TTC549 (cell line): Measurements from ENCODE around the gene REEP6.
"Not testable (repeated sequence)": the region's sequence is repeated elsewhere in the genome, so short reads cannot be mapped to it uniquely, and the experiment has no call there.

Experiments used
- FAIRE-seq: peaks from 2 replicates; lab custom pipeline; 2012; peaks lifted over from hg19 to GRCh38; lab: Jason Lieb, UNC

REEP6 gene

GRCh38 chr19:1491849-1492170, 829 bp downstream of the REEP6 start:
- FAIRE-seq = no peak

- FAIRE-seq = no peak
Measured at GRCh38 chr19:1492474-1493006, 1.6 kb downstream of the REEP6 start.

GRCh38 chr19:1494115-1494815, 3.3 kb downstream of the REEP6 start:
- no peak for FAIRE-seq

GRCh38 chr19:1495051-1495798, 4.2 kb downstream of the REEP6 start:
- FAIRE-seq = no peak

GRCh38 chr19:1495799-1496713, 5.1 kb downstream of the REEP6 start:
- no peak for FAIRE-seq

GRCh38 chr19:1496714-1497577, 6.0 kb downstream of the REEP6 start:
- no peak for FAIRE-seq

- no peak for FAIRE-seq
Measured at GRCh38 chr19:1497578-1498235, 6.7 kb downstream of the REEP6 start.

GRCh38 chr19:1499231-1499630, 8.2 kb downstream of the REEP6 start:
- FAIRE-seq = not testable (repeated sequence)

- FAIRE-seq = no peak
Measured at GRCh38 chr19:1501200-1501595, 10.2 kb downstream of the REEP6 start.

- FAIRE-seq = no peak
Measured at GRCh38 chr19:1502433-1503088, 11.6 kb downstream of the REEP6 start.

GRCh38 chr19:1503089-1503924, 12.3 kb downstream of the REEP6 start:
- FAIRE-seq = no peak

GRCh38 chr19:1503925-1504773, 13.2 kb downstream of the REEP6 start:
- no peak for FAIRE-seq

GRCh38 chr19:1505012-1505411, 14.0 kb downstream of the REEP6 start:
- FAIRE-seq = no peak

GRCh38 chr19:1505991-1506881, 15.3 kb downstream of the REEP6 start:
- FAIRE-seq = no peak

- no peak for FAIRE-seq
Measured at GRCh38 chr19:1507192-1507660, 16.2 kb downstream of the REEP6 start.

- FAIRE-seq = peak; percentile 92
Measured at GRCh38 chr19:1507763-1508506, 17.0 kb downstream of the REEP6 start.

GRCh38 chr19:1508507-1508856, 17.5 kb downstream of the REEP6 start:
- FAIRE-seq = no peak
